ENCODE data around the gene SPATA9. TPM values are rescaled to one million over a fixed set of nuclear protein-coding genes. Genes with fewer than 3 reads are reported as not detected.
A peak's percentile ranks its signal among the peaks of the same experiment; 100 is the strongest.

Gene SPATA9
- total and polyA plus RNA-seq, 9 of the 15 experiments (the other 6 are each of a cell fraction or from before 2014, with no cell fraction given): 0.16 to 5.5 (median 0.39) TPM; not detected in 3

- WGBS (ENCODE audit: insufficient coverage, low coverage, missing lambda C conversion rate): 12% methylated on average over 9 of the region's 9 CpGs
- no TSS peak for BruUV-seq (replicated peaks)
- Histone ChIP-seq H3K27ac (ENCODE audit: extremely low read depth, low read depth, low read length) (peak overlapping the region; percentile 47; the same call in 2 of the 3 replicates), H3K4me3 (0 out of 2 replicates have a peak overlapping the region, but pooled peaks have one; percentile 0), H3K4me1 (replicated peaks in 1 of 2; ENCODE audit: control insufficient read depth in 2 of 2, insufficient read depth in 2 of 2, low read length in 2 of 2) (peaks cover 13 to 28% of the 10 kb centered on the region in 2 experiments), H4K20me1 (replicated peaks; ENCODE audit: control insufficient read depth, insufficient read depth, low read length) (no peaks in the 10 kb centered on the region), H3K27me3 (ENCODE audit: control insufficient read depth in 2 of 2, insufficient read depth in 2 of 2, low read length in 2 of 2) (no peaks in the 10 kb centered on the region), H2AFZ (ENCODE audit: low read depth, low read length) (peak overlapping the region; percentile 67), H3K4me2 (ENCODE audit: insufficient read depth, low read length) (peak overlapping the region; percentile 42), H3K9ac (ENCODE audit: insufficient read depth in 1 of 2, low read depth in 2 of 2, low read length in 2 of 2) (peak overlapping the region; percentile 33 to 56; a peak in 3 of 4 replicates), H3K79me2 (ENCODE audit: control insufficient read depth, insufficient read depth, low read length) (peaks cover 10% of the 10 kb centered on the region; the same call in 1 of the 3 replicates), H3K9me1 (ENCODE audit: control insufficient read depth, insufficient read depth, low read length) (no peaks in the 10 kb centered on the region), H3K9me3 (replicated peaks; ENCODE audit: control insufficient read depth, insufficient read depth, low read depth, low read length) (no peaks in the 10 kb centered on the region), H3K36me3 (ENCODE audit: control insufficient read depth, insufficient read depth, low read length) (no peaks in the 10 kb centered on the region; the same call in 2 of the 3 replicates)
- FAIRE-seq (no peak), ATAC-seq (no peak), DNase-seq (ENCODE audit: extremely low read depth in 1 of 4, low spot score in 3 of 4) (no peak)
- CTCF ChIA-PET (ENCODE audit: low intra/inter-chr PET ratio): no interaction called here
- intact Hi-C loops (cut with micrococcal nuclease) (no loop called here), in situ Hi-C loops (cut with MboI) (no loop called here)
- POLR2A ChIA-PET: interaction anchor here (0.6 kb wide), 2 partner anchors 12 to 107 kb away, joined by 3 read pairs; no protein-coding TSS in a partner anchor
- no peak for TF ChIP-seq SMAD1 (IDR thresholded peaks at IDR 0.05; ENCODE audit: low read depth, low read length, partially characterized antibody)
- peak; percentile 39; the same call in 1 of the 2 replicates for TF ChIP-seq DPF2 (IDR thresholded peaks at IDR 0.05)
- TF ChIP-seq C11orf30 (IDR thresholded peaks at IDR 0.05; ENCODE audit: low read depth): peak; percentile 25; the same call in 1 of the 2 replicates
- no peak for TF ChIP-seq MXI1 (IDR thresholded peaks at IDR 0.05; ENCODE audit: low read depth, low read length)
- 0 out of 2 replicates have a peak, but pooled peaks have one; percentile 19 for TF ChIP-seq ZBTB5 (IDR thresholded peaks at IDR 0.05)
- no peak for TF ChIP-seq DEAF1 (CRISPR knock-in tag; IDR thresholded peaks at IDR 0.05)
- 0 out of 2 replicates have a peak, but pooled peaks have one; percentile 16 for TF ChIP-seq CTBP1 (IDR thresholded peaks at IDR 0.05; ENCODE audit: borderline replicate concordance)
- TF ChIP-seq E4F1 (CRISPR knock-in tag; IDR thresholded peaks at IDR 0.05; ENCODE audit: borderline replicate concordance): no peak
- TF ChIP-seq DACH1 (IDR thresholded peaks at IDR 0.05; ENCODE audit: partially characterized antibody): peak; percentile 31
- no peak for TF ChIP-seq SRSF3 (IDR thresholded peaks at IDR 0.05; ENCODE audit: insufficient read depth, low read length)
- TF ChIP-seq ZC3H8 (IDR thresholded peaks at IDR 0.05): 0 out of 2 replicates have a peak, but pooled peaks have one; percentile 62
- TF ChIP-seq SMARCE1 (IDR thresholded peaks at IDR 0.05): 0 out of 2 replicates have a peak, but pooled peaks have one; percentile 20
- TF ChIP-seq ZNF316 (IDR thresholded peaks at IDR 0.05): peak; percentile 61
- no peak for TF ChIP-seq SMARCA5 (IDR thresholded peaks at IDR 0.05)
Observed at GRCh38 chr5:95707055-95707454, 24.3 kb upstream of the SPATA9 start.
